Measurements from ENCODE around the gene ADGRL3. TPM values are rescaled to one million over a fixed set of nuclear protein-coding genes. Genes with fewer than 3 reads are reported as not detected.

Gene ADGRL3
- total RNA-seq, 4 donors from 2014 or later, result 6.5 to 19.0 (median 14.0) TPM

DNA sequence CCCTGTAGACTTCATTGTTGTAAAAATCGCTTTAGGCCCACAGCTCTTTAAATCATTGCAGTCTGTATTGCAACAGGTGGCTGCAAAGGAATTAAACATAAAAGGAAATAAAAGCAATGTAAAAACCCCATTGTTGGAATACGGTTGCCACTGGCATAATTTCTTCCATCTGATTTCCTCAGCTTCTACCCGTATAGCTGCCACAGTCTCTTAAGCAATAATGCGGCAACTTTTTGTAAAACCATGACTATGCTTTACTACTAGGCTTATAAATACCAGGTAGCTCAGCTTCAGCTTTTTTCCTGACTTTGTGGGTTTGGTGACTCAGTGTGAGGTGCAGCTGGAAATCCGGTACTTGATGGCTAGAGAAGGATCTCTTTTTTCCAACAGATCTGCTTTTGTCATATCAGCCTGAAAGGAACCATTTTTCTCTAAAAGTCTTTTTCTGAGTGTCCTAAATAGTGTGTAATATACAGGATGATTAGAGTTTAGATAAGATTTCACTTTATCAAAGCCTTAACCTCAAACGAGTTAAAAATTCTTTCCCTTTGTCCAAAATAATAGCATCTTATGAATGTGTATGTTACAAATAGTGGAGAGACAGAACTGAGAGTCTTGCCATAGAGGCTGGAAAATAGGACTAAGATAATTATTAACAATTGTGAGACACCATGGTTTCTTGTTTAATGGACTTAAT lies 268.0 kb downstream of the ADGRL3 start:
- TF ChIP-seq, protein P1, sequence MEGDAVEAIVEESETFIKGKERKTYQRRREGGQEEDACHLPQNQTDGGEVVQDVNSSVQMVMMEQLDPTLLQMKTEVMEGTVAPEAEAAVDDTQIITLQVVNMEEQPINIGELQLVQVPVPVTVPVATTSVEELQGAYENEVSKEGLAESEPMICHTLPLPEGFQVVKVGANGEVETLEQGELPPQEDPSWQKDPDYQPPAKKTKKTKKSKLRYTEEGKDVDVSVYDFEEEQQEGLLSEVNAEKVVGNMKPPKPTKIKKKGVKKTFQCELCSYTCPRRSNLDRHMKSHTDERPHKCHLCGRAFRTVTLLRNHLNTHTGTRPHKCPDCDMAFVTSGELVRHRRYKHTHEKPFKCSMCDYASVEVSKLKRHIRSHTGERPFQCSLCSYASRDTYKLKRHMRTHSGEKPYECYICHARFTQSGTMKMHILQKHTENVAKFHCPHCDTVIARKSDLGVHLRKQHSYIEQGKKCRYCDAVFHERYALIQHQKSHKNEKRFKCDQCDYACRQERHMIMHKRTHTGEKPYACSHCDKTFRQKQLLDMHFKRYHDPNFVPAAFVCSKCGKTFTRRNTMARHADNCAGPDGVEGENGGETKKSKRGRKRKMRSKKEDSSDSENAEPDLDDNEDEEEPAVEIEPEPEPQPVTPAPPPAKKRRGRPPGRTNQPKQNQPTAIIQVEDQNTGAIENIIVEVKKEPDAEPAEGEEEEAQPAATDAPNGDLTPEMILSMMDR (IDR thresholded peaks at IDR 0.05), result no peak
- TF ChIP-seq EP300 (IDR thresholded peaks at IDR 0.05) (no peak), POLR2A (IDR thresholded peaks at IDR 0.05) (no peak), POLR2AphosphoS5 (IDR thresholded peaks at IDR 0.05) (no peak)
- Histone ChIP-seq H3K27me3 (no peaks in the 10 kb centered on the region), H3K4me1 (peaks cover 2% of the 10 kb centered on the region), H3K36me3 (no peaks in the 10 kb centered on the region), H3K4me3 (no peak overlapping the region), H3K9me3 (no peaks in the 10 kb centered on the region), H3K27ac (no peak overlapping the region)
- no peak for DNase-seq (ENCODE audit: low spot score in 2 of 2)
- 68% methylated on average over 6 of the region's 6 CpGs for WGBS

DNA sequence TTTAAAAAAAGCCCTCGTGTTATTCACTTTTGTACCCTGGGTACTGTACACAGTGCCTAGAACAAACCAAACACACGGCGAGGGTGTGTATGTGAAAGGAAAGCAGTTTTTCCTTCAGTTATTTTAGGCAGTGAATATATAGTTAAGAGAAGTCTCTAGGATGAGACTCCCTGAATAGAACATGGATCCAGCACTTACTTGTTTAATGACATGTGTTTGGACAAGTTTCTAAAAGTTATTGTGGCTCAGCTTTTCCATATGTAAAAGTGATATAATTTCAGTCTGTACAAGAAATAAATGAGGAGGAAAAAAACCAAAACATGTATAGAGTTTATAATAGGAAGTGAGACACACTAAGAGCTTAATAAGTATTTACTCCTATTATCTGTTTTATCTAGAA lies 273.2 kb downstream of the ADGRL3 start:
- no peak for DNase-seq (ENCODE audit: low spot score in 2 of 2)
- H3K4me1 ChIP-seq, result no peaks in the 10 kb centered on the region
- H3K4me3 ChIP-seq, result no peak overlapping the region
- no peaks in the 10 kb centered on the region for H3K36me3 ChIP-seq
- TF ChIP-seq POLR2A (IDR thresholded peaks at IDR 0.05) (no peak), POLR2AphosphoS5 (IDR thresholded peaks at IDR 0.05) (no peak), EP300 (IDR thresholded peaks at IDR 0.05) (no peak)
- TF ChIP-seq, protein P1 (IDR thresholded peaks at IDR 0.05), result no peak
- 73% methylated on average over 3 of the region's 3 CpGs for WGBS
- no peaks in the 10 kb centered on the region for H3K27me3 ChIP-seq
- no peaks in the 10 kb centered on the region for H3K9me3 ChIP-seq
- H3K27ac ChIP-seq, result no peak overlapping the region

DNA sequence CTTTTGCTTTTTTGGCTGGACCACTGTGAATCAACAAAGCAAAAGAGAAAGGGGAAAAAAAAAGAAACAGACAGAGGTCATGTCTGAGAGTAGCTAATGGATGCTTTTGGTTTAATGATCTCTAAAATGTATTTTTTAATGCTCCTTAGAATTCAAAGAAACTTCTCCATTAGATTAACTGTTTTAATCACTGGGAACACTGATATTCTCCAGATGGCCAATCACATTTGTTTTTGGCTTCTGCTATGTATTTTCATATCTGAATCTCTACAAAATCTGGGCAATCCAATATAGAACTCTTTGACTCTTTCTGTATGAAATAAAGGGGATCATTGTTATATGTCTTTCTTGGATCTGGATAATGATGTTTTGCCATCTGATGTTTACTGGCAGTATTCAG lies 278.2 kb downstream of the ADGRL3 start:
- Histone ChIP-seq H3K36me3 (no peaks in the 10 kb centered on the region), H3K27me3 (no peaks in the 10 kb centered on the region), H3K4me1 (no peaks in the 10 kb centered on the region), H3K9me3 (no peaks in the 10 kb centered on the region), H3K27ac (no peak overlapping the region), H3K4me3 (no peak overlapping the region)
- no peak for DNase-seq (ENCODE audit: low spot score in 2 of 2)
- TF ChIP-seq EP300 (IDR thresholded peaks at IDR 0.05), result no peak

DNA sequence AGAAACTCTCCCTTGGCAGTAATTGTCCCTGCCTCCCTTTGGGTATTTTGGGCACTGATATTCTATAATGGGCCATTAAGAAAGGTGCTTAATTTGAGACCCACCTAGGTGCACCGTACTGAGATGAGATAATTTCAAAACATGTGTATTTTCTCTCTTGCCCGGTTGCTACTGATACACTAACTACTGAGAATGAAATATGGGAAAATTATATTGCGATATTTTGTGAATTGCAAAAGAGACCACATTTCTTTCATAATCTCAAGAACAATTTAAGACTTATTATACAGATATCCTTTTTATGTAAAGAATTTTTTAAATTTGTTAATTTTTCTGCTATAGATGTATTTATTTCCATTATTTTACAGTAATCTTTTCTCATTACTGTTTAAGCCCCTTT lies 284.9 kb downstream of the ADGRL3 start:
- no peaks in the 10 kb centered on the region for H3K36me3 ChIP-seq
- H3K4me3 ChIP-seq, result no peak overlapping the region
- H3K9me3 ChIP-seq, result no peaks in the 10 kb centered on the region
- no peak overlapping the region for H3K27ac ChIP-seq
- WGBS, result 91% methylated on average over 3 of the region's 3 CpGs
- TF ChIP-seq POLR2AphosphoS5 (IDR thresholded peaks at IDR 0.05) (no peak), POLR2A (IDR thresholded peaks at IDR 0.05) (no peak)
- no peaks in the 10 kb centered on the region for H3K4me1 ChIP-seq
- no peaks in the 10 kb centered on the region for H3K27me3 ChIP-seq
- DNase-seq (ENCODE audit: low spot score in 2 of 2), result no peak

DNA sequence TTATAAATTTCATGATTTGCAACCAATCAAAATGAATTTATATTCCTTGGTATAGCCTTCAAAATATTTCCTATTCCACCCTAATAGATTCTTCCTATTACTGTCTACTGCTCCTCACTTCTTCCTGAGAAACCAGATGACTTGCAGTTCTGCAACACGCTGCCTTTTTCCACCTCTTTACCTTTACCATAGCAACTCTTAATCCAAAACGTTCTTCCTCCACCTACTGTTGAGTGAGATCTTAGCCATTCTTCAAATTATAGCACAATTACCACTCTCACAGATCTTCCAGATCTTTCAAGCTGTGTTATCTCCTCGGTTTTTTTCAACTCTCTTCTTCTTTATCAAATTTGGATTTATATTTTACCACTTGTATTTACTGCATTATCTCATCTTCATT lies 289.8 kb downstream of the ADGRL3 start:
- no peaks in the 10 kb centered on the region for H3K9me3 ChIP-seq
- no peak for DNase-seq (ENCODE audit: low spot score in 2 of 2)
- no peaks in the 10 kb centered on the region for H3K27me3 ChIP-seq
- no peaks in the 10 kb centered on the region for H3K36me3 ChIP-seq
- 79% methylated on average over 3 of the region's 3 CpGs for WGBS
- TF ChIP-seq, protein P1 (IDR thresholded peaks at IDR 0.05), result no peak
- TF ChIP-seq POLR2AphosphoS5 (IDR thresholded peaks at IDR 0.05) (no peak), EP300 (IDR thresholded peaks at IDR 0.05) (no peak), POLR2A (IDR thresholded peaks at IDR 0.05) (no peak)
- H3K4me3 ChIP-seq, result no peak overlapping the region
- no peaks in the 10 kb centered on the region for H3K4me1 ChIP-seq
- H3K27ac ChIP-seq, result no peak overlapping the region

DNA sequence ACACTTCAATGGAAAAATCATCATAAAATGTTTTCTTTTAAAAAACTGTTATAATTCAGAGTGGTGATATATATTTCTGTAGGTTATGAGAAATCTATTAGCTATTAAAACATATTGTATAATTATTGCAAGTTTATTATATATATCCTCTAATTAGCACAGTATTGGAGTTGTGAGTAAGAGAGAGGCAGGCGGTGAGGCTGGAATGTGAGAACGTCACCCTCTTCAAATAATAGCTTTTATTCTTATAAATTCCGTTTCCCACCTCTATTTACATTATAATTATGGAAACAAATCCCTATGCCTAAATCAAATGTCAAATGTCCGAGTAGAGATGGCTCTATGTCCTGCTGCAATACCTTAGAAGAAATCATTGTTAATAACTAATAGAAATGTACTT lies 292.9 kb downstream of the ADGRL3 start:
- Histone ChIP-seq H3K4me1 (no peaks in the 10 kb centered on the region), H3K36me3 (no peaks in the 10 kb centered on the region), H3K9me3 (no peaks in the 10 kb centered on the region), H3K27ac (no peak overlapping the region), H3K4me3 (no peak overlapping the region), H3K27me3 (no peaks in the 10 kb centered on the region)
- no peak for TF ChIP-seq POLR2AphosphoS5 (IDR thresholded peaks at IDR 0.05)
- no peak for TF ChIP-seq POLR2A (IDR thresholded peaks at IDR 0.05)
- no peak for TF ChIP-seq EP300 (IDR thresholded peaks at IDR 0.05)
- TF ChIP-seq, protein P1 (IDR thresholded peaks at IDR 0.05), result no peak
- no peak for DNase-seq (ENCODE audit: low spot score in 2 of 2)
- 82% methylated on average over 4 of the region's 4 CpGs for WGBS

All from suprapubic skin (tissue), 4 donors.